HCT116 (cell line): ENCODE results near the gene KCNH3. TPM values are rescaled to one million over a fixed set of nuclear protein-coding genes. Genes with fewer than 3 reads are reported as not detected.

Source experiments
- ATAC-seq: fragments of 200-7000 bp; cut with Tn5 transposase; 2 replicates; pipeline ENCODE4 v1.9.1; 2020; ENCODE audit warnings: mild to moderate bottlenecking, moderate library complexity
- BruUV-seq: library from RNA; stranded (reverse); fragments of 400-500 nt; replicated peaks from 2 replicates; lab custom pipeline; 2021; lab: Mats Ljungman, UMichigan
- CTCF ChIA-PET: fragments of 300-600 bp; sonication (Branson Sonifier 250); formaldehyde crosslinking; loops from one replicate; lab custom pipeline; 2021; ENCODE audit warnings: antibody characterized with exemption; lab: Charles Lee
- POLR2A ChIA-PET: fragments of 300-600, 350-600 bp; sonication (Branson Sonifier 250); formaldehyde crosslinking; loops from one replicate; lab custom pipeline; 2021; ENCODE audit warnings: antibody characterized with exemption; lab: Charles Lee
- RAD21 ChIA-PET, 2 experiments: fragments of 300-600 bp; sonication (Branson Sonifier 250); formaldehyde crosslinking; loops; one replicate each; lab custom pipeline; 2023; ENCODE audit warnings: low total read pairs in 2 of 2; ENCODE audit not compliant: uncharacterized antibody in 2 of 2, unreplicated experiment in 2 of 2, low non-redundant PET in 1 of 2; lab: Charles Lee
- DNase-seq: peaks from one replicate; pipeline ENCODE4 v3.0.0-alpha.2; 2010; ENCODE audit warnings: low read depth, low spot score
- H2AFZ ChIP-seq: fragments of 200-600 bp; shearing (Covaris generic), sonication (generic); 2 replicates; pipeline ENCODE4 v1.6.1; 2017; ENCODE audit warnings: low read depth, mixed run types, mixed read lengths, antibody characterized with exemption, low read length; ENCODE audit not compliant: poor library complexity, severe bottlenecking
- H3K27ac ChIP-seq: 2 replicates; pipeline ENCODE4 v1.5.1; 2012; ENCODE audit warnings: low read depth, low read length
- H3K27me3 ChIP-seq: fragments of 200-600 bp; sonication (generic); 2 replicates; pipeline ENCODE4 v1.6.1; 2016; ENCODE audit warnings: mixed run types, low read length, mixed read lengths; ENCODE audit not compliant: insufficient read depth
- H3K36me3 ChIP-seq, 2 experiments: fragments of 200-500 bp in 1 of 2; fragments of 200-600 bp in 1 of 2; sonication (Bioruptor generic) in 1 of 2; sonication (generic) in 1 of 2; 2 replicates each; pipeline versions ENCODE4 v1.5.1 to v1.6.1; 2014 to 2016; ENCODE audit warnings: low read length in 2 of 2, inconsistent platforms in 1 of 2, mixed read lengths in 1 of 2, mixed run types in 1 of 2; ENCODE audit not compliant: insufficient read depth in 2 of 2, control insufficient read depth in 1 of 2
- H3K4me1 ChIP-seq, 2 experiments: fragments of 200-600 bp in 1 of 2; sonication (generic) in 1 of 2; 2 replicates each; pipeline versions ENCODE4 v1.5.1 to v1.6.1; 2012 to 2017; ENCODE audit warnings: low read length in 2 of 2, inconsistent platforms in 1 of 2, mild to moderate bottlenecking in 1 of 2, mixed read lengths in 1 of 2, mixed run types in 1 of 2, moderate library complexity in 1 of 2; ENCODE audit not compliant: insufficient read depth in 2 of 2, control insufficient read depth in 1 of 2
- H3K4me2 ChIP-seq: fragments of 200-600 bp; sonication (generic); 2 replicates; pipeline ENCODE4 v1.6.1; 2017; ENCODE audit warnings: mixed run types, low read length, mixed read lengths
- H3K4me3 ChIP-seq, 2 experiments: fragments of 200-600 bp in 1 of 2; sonication (generic) in 1 of 2; replicated peaks in 1 of 2; 2 replicates each; pipeline ENCODE4 v1.5.1; 2011 to 2016; ENCODE audit warnings: low read length in 2 of 2, control low read depth in 1 of 2, low read depth in 1 of 2, mild to moderate bottlenecking in 1 of 2, mixed read lengths in 1 of 2, mixed run types in 1 of 2
- H3K79me2 ChIP-seq: fragments of 200-600 bp; sonication (generic); 2 replicates; pipeline ENCODE4 v1.6.1; 2017; ENCODE audit warnings: mild to moderate bottlenecking, mixed run types, low read length, moderate library complexity, mixed read lengths; ENCODE audit not compliant: insufficient read depth
- H3K9ac ChIP-seq: fragments of 200-600 bp; sonication (generic); 2 replicates; pipeline ENCODE4 v1.6.1; 2016; ENCODE audit warnings: low read length, mixed read lengths
- H3K9me2 ChIP-seq: fragments of 200-600 bp; sonication (generic), shearing (Covaris generic); 2 replicates; pipeline ENCODE4 v1.6.1; 2017; ENCODE audit warnings: mixed run types, mild to moderate bottlenecking, moderate library complexity; ENCODE audit not compliant: insufficient read depth
- H3K9me3 ChIP-seq, 2 experiments: fragments of 200-500 bp in 1 of 2; fragments of 200-600 bp in 1 of 2; sonication (Bioruptor generic) in 1 of 2; sonication (generic) in 1 of 2; 2 replicates each; pipeline ENCODE4 v1.6.1; 2014 to 2017; ENCODE audit warnings: low read length in 2 of 2, mixed read lengths in 2 of 2, inconsistent platforms in 1 of 2, low read depth in 1 of 2, mild to moderate bottlenecking in 1 of 2, mixed run types in 1 of 2, moderate library complexity in 1 of 2; ENCODE audit not compliant: control insufficient read depth in 1 of 2, insufficient read depth in 1 of 2
- H4K20me1 ChIP-seq: fragments of 200-600 bp; sonication (generic), shearing (Covaris generic); 2 replicates; pipeline ENCODE4 v1.6.1; 2017; ENCODE audit warnings: mixed run types, mild to moderate bottlenecking, moderate library complexity; ENCODE audit not compliant: insufficient read depth
- ATF3 ChIP-seq: IDR thresholded peaks from 2 replicates; pipeline ENCODE4 v1.6.1; 2012
- CTCF ChIP-seq, 3 experiments: fragments of 200-600 bp in 1 of 3; sonication (generic) in 1 of 3; IDR thresholded peaks in 2 of 3; conservative IDR thresholded peaks in 1 of 3; 2 replicates each; pipeline ENCODE4 v1.5.1; 2012 to 2017; ENCODE audit warnings: low read depth in 2 of 3, low read length in 2 of 3, antibody characterized with exemption in 1 of 3, borderline replicate concordance in 1 of 3, control low read depth in 1 of 3, mild to moderate bottlenecking in 1 of 3, mixed read lengths in 1 of 3, mixed run types in 1 of 3, moderate library complexity in 1 of 3; ENCODE audit not compliant: insufficient read depth in 1 of 3
- EZH2 ChIP-seq: fragments of 200-600 bp; sonication (generic); IDR thresholded peaks from 2 replicates; pipeline ENCODE4 v1.6.1; 2017; ENCODE audit warnings: antibody characterized with exemption, mixed run types
- FOSL1 ChIP-seq: IDR thresholded peaks from 2 replicates; pipeline ENCODE4 v1.6.1; 2012; ENCODE audit warnings: low read depth
- POLR2AphosphoS5 ChIP-seq: IDR thresholded peaks from 2 replicates; pipeline ENCODE4 v1.6.1; 2011; ENCODE audit warnings: mild to moderate bottlenecking, low read depth, low read length, moderate library complexity
- REST ChIP-seq: IDR thresholded peaks from 2 replicates; pipeline ENCODE4 v1.6.1; 2012; ENCODE audit warnings: low read depth
- SP1 ChIP-seq: IDR thresholded peaks from 2 replicates; pipeline ENCODE4 v1.6.1; 2012; ENCODE audit warnings: low read depth
- TCF7L2 ChIP-seq: IDR thresholded peaks from 2 replicates; pipeline ENCODE4 v1.7.0; 2011; ENCODE audit warnings: borderline replicate concordance, inconsistent platforms; ENCODE audit not compliant: insufficient read depth, insufficient read length; ENCODE audit errors: extremely low read depth
- intact Hi-C: fragments of 100-400 bp; cut with micrococcal nuclease; formaldehyde crosslinking; loops from 2 replicates; pipeline ENCODE4 v1.10.0; 2022
- total RNA-seq: library from RNA; stranded (reverse); gene quantifications from one replicate; pipeline ENCODE4 v1.2.1, GENCODE V29; 2021; ENCODE audit not compliant: unreplicated experiment
- TF ChIP-seq, protein P1 (sequence below): IDR thresholded peaks from 2 replicates; pipeline ENCODE4 v1.6.1; 2012

The KCNH3 gene
- total RNA-seq, 1 experiment from 2014 or later = 35.3 TPM

GRCh38 chr12:49548822-49549648 is 10.2 kb downstream of the KCNH3 start:
- no TSS peak for BruUV-seq
- intact Hi-C loops = no loop called here
- no peaks in the 10 kb centered on the region for H4K20me1 ChIP-seq
- H2AFZ ChIP-seq = no peak overlapping the region
- RAD21 ChIA-PET = no interaction called here
- H3K4me3 ChIP-seq = no peak overlapping the region
- no peaks in the 10 kb centered on the region for H3K9me3 ChIP-seq
- ATAC-seq = no peak
- POLR2A ChIA-PET = no interaction called here
- no peak overlapping the region for H3K4me2 ChIP-seq
- no peaks in the 10 kb centered on the region for H3K27me3 ChIP-seq
- no peaks in the 10 kb centered on the region for H3K79me2 ChIP-seq
- no peak for TF ChIP-seq REST
- no peak for TF ChIP-seq ATF3
- TF ChIP-seq TCF7L2 = no peak
- no peak for TF ChIP-seq FOSL1
- TF ChIP-seq EZH2 = no peak
- TF ChIP-seq CTCF (IDR thresholded peaks at IDR 0.05 in 2 of 3, conservative IDR thresholded peaks at IDR 0.05 in 1 of 3; ENCODE audit: borderline replicate concordance in 1 of 3, insufficient read depth in 1 of 3, low read depth in 2 of 3, low read length in 2 of 3) = no peak
- no peak for TF ChIP-seq POLR2AphosphoS5
- TF ChIP-seq SP1 = no peak
- TF ChIP-seq, protein P1, sequence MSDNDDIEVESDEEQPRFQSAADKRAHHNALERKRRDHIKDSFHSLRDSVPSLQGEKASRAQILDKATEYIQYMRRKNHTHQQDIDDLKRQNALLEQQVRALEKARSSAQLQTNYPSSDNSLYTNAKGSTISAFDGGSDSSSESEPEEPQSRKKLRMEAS = no peak
- TF ChIP-seq, all 23 proteins: peak for 0
- DNase-seq = no peak
- H3K9ac ChIP-seq = no peak overlapping the region
- no peaks in the 10 kb centered on the region for H3K9me2 ChIP-seq
- no peaks in the 10 kb centered on the region for H3K36me3 ChIP-seq
- H3K4me1 ChIP-seq = peaks cover 0 to 5% of the 10 kb centered on the region in 2 experiments; a peak in 2 of 4 replicates
- CTCF ChIA-PET = no interaction called here
- H3K27ac ChIP-seq = no peak overlapping the region
